ENCODE data around the gene NOD2.

DNA sequence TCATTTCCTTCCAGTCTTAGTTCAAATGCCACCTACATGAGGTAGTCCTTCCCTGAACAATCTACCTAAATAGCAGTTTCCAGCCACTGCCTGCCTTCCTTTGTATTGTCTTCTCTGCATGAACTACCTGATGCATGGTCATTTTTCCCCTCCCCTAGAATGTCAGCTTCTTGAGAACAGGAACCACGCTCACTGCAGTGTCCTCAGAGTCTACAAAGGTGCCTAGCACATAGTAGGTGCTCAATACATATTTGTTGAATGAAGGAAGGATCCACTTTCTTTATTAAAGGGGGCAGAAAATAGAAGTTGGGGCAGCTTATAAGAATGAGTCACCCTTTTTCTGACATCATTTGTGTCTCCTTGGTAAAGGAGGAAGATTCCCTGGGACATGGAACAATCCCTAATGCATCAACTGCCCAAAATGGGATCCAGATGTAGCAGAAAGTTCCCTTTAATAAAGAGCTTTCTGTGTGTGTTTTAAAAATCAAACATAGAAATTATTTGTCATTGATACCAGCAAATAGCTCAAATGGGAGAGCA is 44.1 kb downstream of the NOD2 start:
- no peak for TF ChIP-seq CTCF (IDR thresholded peaks at IDR 0.05)
- no peak for TF ChIP-seq POLR2A (IDR thresholded peaks at IDR 0.05)
- no peak for TF ChIP-seq POLR2AphosphoS5 (IDR thresholded peaks at IDR 0.05)

All from upper lobe of left lung (tissue), 4 donors.